ENCODE data around the gene CD59.
"Not testable (repeated sequence)": the region's sequence is repeated elsewhere in the genome, so short reads cannot be mapped to it uniquely, and the experiment has no call there.

The CD59 gene

DNA sequence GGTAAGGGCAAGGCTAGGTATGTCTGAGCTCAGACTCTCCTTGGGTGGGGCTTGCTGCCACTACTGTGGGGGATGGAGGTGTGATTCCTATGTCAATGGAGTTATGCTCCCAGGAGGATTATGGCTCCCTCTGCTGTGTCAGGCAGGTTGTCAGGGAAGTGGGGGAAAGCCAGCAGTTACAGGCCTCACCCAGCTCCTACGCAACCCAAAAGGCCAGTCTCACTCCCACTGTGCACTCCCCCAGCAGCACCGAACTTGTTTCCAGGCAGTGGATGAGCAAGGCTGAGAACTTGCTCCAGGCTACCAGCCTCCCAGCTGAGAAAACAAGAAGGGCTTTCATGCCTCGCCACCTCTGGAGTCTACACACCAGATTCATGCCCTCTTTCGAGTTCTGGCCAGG, 53.8 kb downstream of the CD59 start:
- Histone ChIP-seq H3K4me3 (ENCODE audit: low read depth, low read length) (no peak overlapping the region), H3K9me3 (ENCODE audit: control insufficient read depth, insufficient read depth, low read length) (no peaks in the 10 kb centered on the region), H3K9ac (ENCODE audit: low read depth, low read length) (no peak overlapping the region), H3K27me3 (ENCODE audit: control insufficient read depth, insufficient read depth, low read length) (no peaks in the 10 kb centered on the region), H3K27ac (ENCODE audit: low read depth, low read length) (no peak overlapping the region), H3K36me3 (ENCODE audit: control insufficient read depth, insufficient read depth, low read length) (no peaks in the 10 kb centered on the region), H3K4me1 (ENCODE audit: control insufficient read depth, insufficient read depth, low read length) (peaks cover 23% of the 10 kb centered on the region)

DNA sequence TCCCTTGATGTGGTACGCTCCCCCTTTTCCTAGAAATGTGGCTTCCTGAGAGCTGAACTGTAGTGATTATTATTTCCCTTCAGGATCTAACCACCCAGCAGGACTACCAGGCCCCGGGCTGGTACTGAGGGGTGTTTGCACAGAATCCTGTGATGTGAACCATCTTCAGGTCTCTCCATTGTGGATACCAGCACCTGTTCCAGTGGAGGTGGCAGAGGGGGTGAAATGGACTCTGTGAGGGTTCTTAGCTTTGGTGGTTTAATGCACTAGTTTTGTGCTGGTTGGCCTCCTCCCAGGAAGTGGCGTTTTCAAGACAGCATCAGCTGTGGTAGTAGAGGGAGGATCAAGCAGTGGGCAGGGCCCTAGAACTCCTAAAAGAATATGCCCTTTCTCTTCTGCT, 54.2 kb downstream of the CD59 start:
- H3K9ac ChIP-seq (ENCODE audit: low read depth, low read length): no peak overlapping the region
- H3K9me3 ChIP-seq (ENCODE audit: control insufficient read depth, insufficient read depth, low read length): no peaks in the 10 kb centered on the region
- no peak overlapping the region for H3K4me3 ChIP-seq (ENCODE audit: low read depth, low read length)
- no peaks in the 10 kb centered on the region for H3K27me3 ChIP-seq (ENCODE audit: control insufficient read depth, insufficient read depth, low read length)
- no peak overlapping the region for H3K27ac ChIP-seq (ENCODE audit: low read depth, low read length)
- H3K4me1 ChIP-seq (ENCODE audit: control insufficient read depth, insufficient read depth, low read length): peaks cover 23% of the 10 kb centered on the region
- no peaks in the 10 kb centered on the region for H3K36me3 ChIP-seq (ENCODE audit: control insufficient read depth, insufficient read depth, low read length)

DNA sequence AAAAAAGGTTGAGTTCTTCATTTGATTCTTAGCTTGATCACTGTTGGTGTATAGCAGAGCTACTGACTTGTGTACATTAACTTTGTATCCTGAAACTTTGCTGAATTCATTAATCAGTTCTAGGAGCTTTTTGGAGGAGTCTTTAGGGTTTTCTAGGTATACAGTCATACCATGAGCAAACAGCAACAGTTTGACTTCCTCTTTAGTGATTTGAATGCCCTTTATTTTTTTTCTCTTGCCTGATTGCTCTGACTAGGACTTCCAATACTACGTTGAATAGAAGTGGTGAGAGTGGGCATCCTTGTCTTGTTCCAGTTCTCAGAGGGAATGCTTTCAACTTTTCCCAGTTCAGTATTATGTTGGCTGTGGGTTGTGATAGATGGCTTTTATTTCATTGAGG, 57.6 kb downstream of the CD59 start:
- H3K9me3 ChIP-seq (ENCODE audit: control insufficient read depth, insufficient read depth, low read length); H3K9ac ChIP-seq (ENCODE audit: low read depth, low read length); H3K4me3 ChIP-seq (ENCODE audit: low read depth, low read length); H3K27ac ChIP-seq (ENCODE audit: low read depth, low read length); H3K27me3 ChIP-seq (ENCODE audit: control insufficient read depth, insufficient read depth, low read length); H3K36me3 ChIP-seq (ENCODE audit: control insufficient read depth, insufficient read depth, low read length); H3K4me1 ChIP-seq (ENCODE audit: control insufficient read depth, insufficient read depth, low read length): not testable (repeated sequence)

DNA sequence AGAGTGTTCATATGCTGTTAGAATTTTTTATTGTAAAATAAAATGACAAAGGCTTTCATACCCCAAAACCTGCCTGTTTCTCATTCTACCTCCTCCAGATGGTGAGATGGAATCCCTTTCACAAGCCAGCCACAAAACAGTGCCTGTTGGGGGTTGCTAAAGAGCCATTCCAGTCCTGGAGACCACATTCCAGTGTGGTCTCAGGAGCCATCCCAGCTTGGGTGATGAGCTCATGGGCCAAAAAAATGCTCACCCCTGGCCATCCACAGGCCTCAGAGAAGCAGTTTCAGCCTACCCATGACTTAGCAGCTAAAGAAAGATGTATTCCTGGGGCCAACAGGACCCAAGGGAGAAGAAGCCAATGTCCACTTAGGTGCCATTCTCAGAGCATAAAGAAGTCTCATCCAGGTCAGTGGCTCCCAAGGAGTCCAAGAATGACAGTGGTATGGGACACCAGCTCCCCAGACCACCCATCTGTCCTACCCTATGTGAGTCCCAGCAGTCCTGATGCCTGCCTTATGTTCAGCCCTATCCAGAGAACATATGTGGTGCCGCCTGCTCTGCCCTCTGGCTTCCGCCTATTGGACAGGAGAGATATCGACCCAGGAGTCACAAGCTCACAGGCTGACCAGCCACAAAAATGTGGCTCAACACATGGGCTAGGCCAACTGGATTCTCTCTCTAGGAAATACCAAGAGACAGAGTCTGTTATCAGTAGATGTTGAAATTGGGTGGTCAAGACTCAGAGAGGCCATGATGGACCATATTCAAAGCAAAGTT, 62.0 kb downstream of the CD59 start:
- Histone ChIP-seq H3K4me1 (ENCODE audit: control insufficient read depth, insufficient read depth, low read length) (peaks cover 9% of the 10 kb centered on the region), H3K4me3 (ENCODE audit: low read depth, low read length) (no peak overlapping the region), H3K27me3 (ENCODE audit: control insufficient read depth, insufficient read depth, low read length) (no peaks in the 10 kb centered on the region), H3K27ac (ENCODE audit: low read depth, low read length) (no peak overlapping the region), H3K9ac (ENCODE audit: low read depth, low read length) (no peak overlapping the region), H3K9me3 (ENCODE audit: control insufficient read depth, insufficient read depth, low read length) (no peaks in the 10 kb centered on the region), H3K36me3 (ENCODE audit: control insufficient read depth, insufficient read depth, low read length) (no peaks in the 10 kb centered on the region)

DNA sequence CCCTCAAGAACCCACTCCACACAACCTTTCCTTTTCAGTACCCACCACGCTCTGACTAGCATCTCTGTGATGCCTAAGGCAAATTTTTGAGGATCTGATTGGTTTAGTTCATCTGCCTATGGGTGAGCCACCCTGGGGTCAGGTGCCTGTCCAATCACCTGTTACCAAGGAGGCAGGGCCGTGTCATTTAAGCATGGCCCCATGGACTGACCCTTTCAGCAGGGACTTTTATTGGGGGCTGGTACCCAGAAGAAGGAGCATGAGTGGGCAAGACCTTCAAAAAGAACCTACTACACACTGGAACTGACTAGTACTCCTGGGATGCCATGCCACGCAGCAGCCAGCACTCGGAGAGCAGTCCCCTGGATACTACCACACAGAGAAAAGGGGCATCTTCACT, 64.0 kb downstream of the CD59 start:
- no peaks in the 10 kb centered on the region for H3K9me3 ChIP-seq (ENCODE audit: control insufficient read depth, insufficient read depth, low read length)
- no peak overlapping the region for H3K9ac ChIP-seq (ENCODE audit: low read depth, low read length)
- no peak overlapping the region for H3K4me3 ChIP-seq (ENCODE audit: low read depth, low read length)
- no peaks in the 10 kb centered on the region for H3K36me3 ChIP-seq (ENCODE audit: control insufficient read depth, insufficient read depth, low read length)
- H3K4me1 ChIP-seq (ENCODE audit: control insufficient read depth, insufficient read depth, low read length): peaks cover 25% of the 10 kb centered on the region
- H3K27ac ChIP-seq (ENCODE audit: low read depth, low read length): no peak overlapping the region
- H3K27me3 ChIP-seq (ENCODE audit: control insufficient read depth, insufficient read depth, low read length): no peaks in the 10 kb centered on the region

DNA sequence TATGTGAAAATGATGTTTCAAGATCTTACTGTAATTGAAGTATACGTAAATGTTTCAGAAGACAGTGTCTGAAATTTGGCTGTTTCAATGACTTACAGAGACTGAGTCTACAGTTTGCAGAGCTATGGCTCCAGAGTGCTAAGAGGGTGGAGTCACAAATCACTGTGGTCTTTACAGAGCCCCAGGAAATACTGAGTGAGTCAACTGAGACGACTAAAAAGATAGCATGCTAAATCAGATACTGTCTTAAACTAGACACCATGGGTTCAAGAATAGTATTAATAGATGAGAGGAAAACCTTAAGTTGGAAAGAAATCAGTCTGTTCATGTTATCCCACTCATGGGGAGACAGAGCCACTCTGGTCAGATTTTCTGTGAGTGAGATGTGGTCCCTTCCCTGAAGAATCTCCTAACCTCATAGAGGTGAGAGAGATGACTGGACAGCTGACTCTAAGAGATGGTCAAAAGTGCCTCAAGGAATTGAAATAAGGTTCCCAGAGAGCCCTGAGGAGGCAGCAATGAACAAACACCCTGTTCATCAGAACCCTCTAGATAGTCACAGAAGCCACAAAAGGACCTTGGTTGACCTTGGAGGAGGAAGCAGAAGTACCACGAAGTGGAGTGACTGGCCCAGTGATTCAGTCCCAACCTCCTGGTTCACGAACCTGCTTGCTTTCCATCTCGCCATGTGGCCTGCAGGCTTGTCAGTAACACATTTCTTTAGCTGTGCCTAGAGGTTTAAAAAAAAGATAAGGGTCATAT, 65.8 kb downstream of the CD59 start:
- Histone ChIP-seq H3K9me3 (ENCODE audit: control insufficient read depth, insufficient read depth, low read length) (no peaks in the 10 kb centered on the region), H3K36me3 (ENCODE audit: control insufficient read depth, insufficient read depth, low read length) (no peaks in the 10 kb centered on the region), H3K4me1 (ENCODE audit: control insufficient read depth, insufficient read depth, low read length) (peaks cover 25% of the 10 kb centered on the region), H3K27me3 (ENCODE audit: control insufficient read depth, insufficient read depth, low read length) (no peaks in the 10 kb centered on the region), H3K4me3 (ENCODE audit: low read depth, low read length) (no peak overlapping the region), H3K9ac (ENCODE audit: low read depth, low read length) (no peak overlapping the region), H3K27ac (ENCODE audit: low read depth, low read length) (no peak overlapping the region)

DNA sequence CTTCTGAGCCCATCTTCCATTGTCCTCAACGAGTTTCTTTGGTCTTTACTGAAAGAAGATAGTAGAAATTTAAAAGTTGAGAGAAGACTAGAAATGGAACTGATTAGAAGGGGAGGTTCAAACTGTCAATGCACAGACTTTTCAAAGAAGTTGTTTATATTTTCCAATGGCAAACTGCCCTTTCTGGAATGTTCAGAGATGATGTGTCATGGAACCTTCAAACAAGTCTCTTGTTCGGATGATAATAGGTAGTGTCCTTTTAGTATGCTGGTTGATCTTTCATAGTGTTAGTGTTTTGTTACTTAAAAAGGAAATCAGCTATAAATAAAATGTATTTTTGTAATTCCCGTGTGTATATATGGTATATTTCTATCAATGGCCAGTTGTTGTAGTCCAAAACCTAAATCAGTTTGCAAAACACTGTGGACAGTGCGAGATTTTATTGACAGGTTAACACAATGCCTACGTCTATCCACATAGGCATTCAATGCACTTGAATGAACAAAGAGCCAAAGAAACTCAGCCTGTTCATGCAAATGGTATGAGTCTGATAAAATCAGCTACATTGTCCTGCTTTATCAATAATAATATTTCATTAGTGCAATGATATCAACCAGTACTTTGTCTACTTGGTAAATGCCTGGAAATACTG, 66.5 kb downstream of the CD59 start:
- Histone ChIP-seq H3K27ac (ENCODE audit: low read depth, low read length) (no peak overlapping the region), H3K4me1 (ENCODE audit: control insufficient read depth, insufficient read depth, low read length) (peaks cover 25% of the 10 kb centered on the region), H3K4me3 (ENCODE audit: low read depth, low read length) (no peak overlapping the region), H3K36me3 (ENCODE audit: control insufficient read depth, insufficient read depth, low read length) (no peaks in the 10 kb centered on the region), H3K9me3 (ENCODE audit: control insufficient read depth, insufficient read depth, low read length) (0 out of 2 replicates have a peak, but pooled peaks cover 3% of the 10 kb centered on the region), H3K9ac (ENCODE audit: low read depth, low read length) (no peak overlapping the region), H3K27me3 (ENCODE audit: control insufficient read depth, insufficient read depth, low read length) (no peaks in the 10 kb centered on the region)

DNA sequence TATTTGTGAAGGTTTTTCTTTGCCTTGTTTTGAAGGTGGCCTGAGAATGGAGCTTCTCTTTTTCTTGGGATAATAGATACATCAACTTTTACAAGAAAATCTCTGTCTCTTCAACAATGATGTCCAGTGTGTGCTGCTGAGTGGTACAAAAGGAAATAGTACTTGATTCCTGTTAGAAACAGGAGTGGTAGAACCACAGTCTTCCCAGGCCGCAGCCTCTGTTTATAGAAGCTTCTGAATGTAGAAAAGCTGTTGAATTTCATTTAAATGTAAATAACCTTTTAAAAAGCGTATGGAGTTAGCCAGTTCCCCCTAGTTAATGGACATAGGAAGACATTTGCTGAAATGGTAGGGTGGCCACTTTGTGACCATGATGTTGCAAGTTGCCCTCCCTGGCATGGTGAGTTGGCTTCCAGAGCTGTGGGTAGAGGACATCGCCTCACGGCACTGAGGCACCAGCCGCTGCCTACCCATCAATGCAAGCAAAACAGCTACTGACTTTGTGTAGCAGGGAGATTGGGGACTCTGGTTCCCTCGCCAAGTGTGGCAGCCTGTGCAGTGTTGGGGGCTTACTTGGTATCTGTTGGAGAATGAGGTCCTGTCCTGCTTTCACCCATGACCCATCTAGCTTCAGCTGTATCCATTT, 67.1 kb downstream of the CD59 start:
- no peaks in the 10 kb centered on the region for H3K27me3 ChIP-seq (ENCODE audit: control insufficient read depth, insufficient read depth, low read length)
- H3K9ac ChIP-seq (ENCODE audit: low read depth, low read length): peak overlapping the region; percentile 36; the same call in 1 of the 2 replicates
- H3K4me1 ChIP-seq (ENCODE audit: control insufficient read depth, insufficient read depth, low read length): peaks cover 25% of the 10 kb centered on the region
- H3K27ac ChIP-seq (ENCODE audit: low read depth, low read length): peak overlapping the region; percentile 72
- 0 out of 2 replicates have a peak, but pooled peaks cover 3% of the 10 kb centered on the region for H3K9me3 ChIP-seq (ENCODE audit: control insufficient read depth, insufficient read depth, low read length)
- peak overlapping the region; percentile 13; the same call in 1 of the 2 replicates for H3K4me3 ChIP-seq (ENCODE audit: low read depth, low read length)
- H3K36me3 ChIP-seq (ENCODE audit: control insufficient read depth, insufficient read depth, low read length): no peaks in the 10 kb centered on the region

DNA sequence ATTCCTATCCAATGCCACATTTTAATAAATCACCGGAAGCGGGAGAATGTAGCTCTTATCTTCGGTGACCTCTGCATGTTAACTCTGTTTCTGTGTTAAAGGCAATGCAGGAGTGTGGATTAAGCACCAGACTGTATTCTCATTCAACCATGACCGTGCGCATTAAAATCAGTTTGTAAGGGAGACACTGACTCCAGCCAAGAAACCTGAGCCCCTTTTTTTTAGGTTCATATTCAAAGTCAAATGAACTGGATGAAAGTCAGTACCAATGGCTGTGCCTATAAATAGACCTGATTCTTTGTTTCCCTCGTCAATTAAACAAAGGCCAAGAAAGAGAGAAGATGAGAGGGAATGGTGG, 67.8 kb downstream of the CD59 start:
- Histone ChIP-seq H3K9me3 (ENCODE audit: control insufficient read depth, insufficient read depth, low read length) (0 out of 2 replicates have a peak, but pooled peaks cover 3% of the 10 kb centered on the region), H3K27me3 (ENCODE audit: control insufficient read depth, insufficient read depth, low read length) (no peaks in the 10 kb centered on the region), H3K36me3 (ENCODE audit: control insufficient read depth, insufficient read depth, low read length) (no peaks in the 10 kb centered on the region), H3K4me3 (ENCODE audit: low read depth, low read length) (0 out of 2 replicates have a peak overlapping the region, but pooled peaks have one; percentile 13), H3K9ac (ENCODE audit: low read depth, low read length) (no peak overlapping the region), H3K27ac (ENCODE audit: low read depth, low read length) (peak overlapping the region; percentile 72), H3K4me1 (ENCODE audit: control insufficient read depth, insufficient read depth, low read length) (peaks cover 25% of the 10 kb centered on the region)

DNA sequence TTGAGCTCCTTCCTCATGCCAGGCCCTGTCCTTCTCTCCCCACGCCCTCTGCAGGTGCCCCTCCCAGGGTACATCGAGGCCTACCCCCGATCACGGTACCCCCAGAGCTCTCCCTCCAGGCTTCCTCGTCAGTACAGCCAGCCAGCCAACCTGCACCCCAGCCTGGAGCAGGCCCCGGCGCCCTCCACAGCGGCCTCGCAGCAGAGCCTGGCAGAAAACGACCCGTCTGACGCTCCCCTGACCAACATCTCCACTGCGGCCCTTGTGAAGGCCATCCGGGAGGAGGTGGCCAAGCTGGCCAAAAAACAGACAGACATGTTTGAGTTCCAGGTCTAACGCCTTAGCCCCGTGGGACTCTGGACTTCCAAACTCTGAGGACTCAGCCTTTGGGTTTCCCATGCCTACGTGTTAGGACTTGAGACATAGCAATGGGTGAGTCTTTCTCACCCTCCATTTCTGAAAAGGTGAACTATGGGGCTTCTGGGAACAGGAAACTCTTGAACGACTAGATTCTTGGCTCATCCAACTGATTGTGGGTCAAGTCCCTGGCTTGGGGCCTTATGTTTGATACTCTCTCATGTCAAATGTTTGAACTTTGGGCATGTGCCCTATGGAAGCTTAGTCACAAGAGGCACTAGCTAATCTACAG, 68.3 kb downstream of the CD59 start:
- Histone ChIP-seq H3K4me1 (ENCODE audit: control insufficient read depth, insufficient read depth, low read length) (peaks cover 25% of the 10 kb centered on the region), H3K27ac (ENCODE audit: low read depth, low read length) (peak overlapping the region; percentile 36), H3K27me3 (ENCODE audit: control insufficient read depth, insufficient read depth, low read length) (no peaks in the 10 kb centered on the region), H3K36me3 (ENCODE audit: control insufficient read depth, insufficient read depth, low read length) (no peaks in the 10 kb centered on the region), H3K9ac (ENCODE audit: low read depth, low read length) (no peak overlapping the region), H3K4me3 (ENCODE audit: low read depth, low read length) (no peak overlapping the region), H3K9me3 (ENCODE audit: control insufficient read depth, insufficient read depth, low read length) (0 out of 2 replicates have a peak, but pooled peaks cover 3% of the 10 kb centered on the region)

Data from HUES48 (cell line).